ENCODE measurements around the gene BARX1.
A peak's percentile ranks its signal among the peaks of the same experiment; 100 is the strongest.
"Not testable (repeated sequence)": the region's sequence is repeated elsewhere in the genome, so short reads cannot be mapped to it uniquely, and the experiment has no call there.

The BARX1 gene

GRCh38 chr9:93965830-93966577, 10.8 kb upstream of the BARX1 start:
- no peak for DNase-seq

GRCh38 chr9:93964685-93965084, 9.5 kb upstream of the BARX1 start:
- no peak for DNase-seq

DNA sequence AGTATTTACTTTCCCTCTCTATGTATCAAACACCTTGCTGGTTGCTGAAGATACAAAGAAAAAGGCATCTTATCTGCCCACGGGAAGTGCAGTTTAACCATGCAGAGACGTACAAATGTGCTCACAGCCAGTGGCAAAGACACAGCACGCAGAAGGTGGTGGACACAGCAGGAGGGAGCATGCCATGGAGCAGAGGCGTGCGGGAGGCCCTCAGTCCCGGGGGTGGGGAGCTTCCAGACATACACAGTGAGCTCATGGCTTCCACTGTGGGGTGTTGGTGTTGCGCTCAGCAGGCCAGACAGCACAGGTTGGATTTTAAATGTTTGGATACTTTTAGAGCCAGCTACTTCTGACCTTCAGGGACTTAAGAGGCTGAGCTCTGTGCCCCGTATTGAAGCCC, 8.8 kb upstream of the BARX1 start:
- no peak for DNase-seq

GRCh38 chr9:93963489-93963888, 8.3 kb upstream of the BARX1 start:
- DNase-seq = not testable (repeated sequence)

- peak; percentile 87 for DNase-seq
Measured at GRCh38 chr9:93962561-93963440, 7.6 kb upstream of the BARX1 start.

- DNase-seq = no peak
Measured at GRCh38 chr9:93962017-93962416, 6.9 kb upstream of the BARX1 start.

GRCh38 chr9:93960971-93961841, 6.1 kb upstream of the BARX1 start:
- no peak for DNase-seq

- DNase-seq = peak; percentile 12
Measured at GRCh38 chr9:93960221-93960970, 5.2 kb upstream of the BARX1 start.

GRCh38 chr9:93959739-93960154, 4.6 kb upstream of the BARX1 start:
- DNase-seq = no peak

DNA sequence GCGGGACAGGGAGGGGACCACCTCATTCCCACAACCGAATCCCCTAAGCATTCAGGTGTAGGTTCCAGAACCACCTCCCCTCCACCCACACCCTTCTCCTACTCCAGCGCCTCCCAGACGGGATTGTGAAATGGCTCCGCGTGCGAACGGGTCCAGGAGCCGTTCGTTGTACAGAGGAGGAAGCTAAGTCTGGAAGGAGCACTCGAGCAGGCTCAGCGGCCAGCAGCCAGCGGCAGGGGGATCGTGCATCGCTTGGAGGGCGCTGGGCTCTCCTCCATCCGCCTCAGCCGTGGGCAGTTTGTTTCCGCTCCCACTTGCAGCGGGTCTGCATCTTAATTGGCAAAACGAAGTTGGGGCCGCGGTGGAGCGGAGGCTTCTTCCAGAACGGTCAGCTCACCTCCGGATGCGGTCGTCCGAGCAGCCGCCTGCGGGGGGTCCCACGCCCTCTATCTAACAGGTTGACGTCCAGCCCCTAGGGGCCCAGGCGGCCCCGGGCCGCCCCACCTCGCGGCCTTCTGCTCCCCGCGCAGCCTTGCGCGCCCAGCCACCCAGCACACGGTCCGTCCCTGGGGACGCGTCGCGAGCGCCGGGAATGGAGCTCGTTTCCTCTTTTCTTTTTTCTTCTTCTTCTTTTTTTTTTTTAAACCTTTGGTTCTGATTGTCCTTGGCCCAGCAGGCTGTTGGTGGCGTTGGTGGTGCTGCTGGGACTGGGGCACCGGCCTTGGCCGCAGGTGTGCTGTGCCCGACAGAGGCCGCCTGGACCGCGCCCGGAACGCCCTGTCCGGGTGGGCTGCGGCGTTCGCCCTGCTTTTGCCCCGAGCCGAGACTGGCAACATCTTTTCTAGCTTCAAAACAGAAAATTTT, 3.9 kb upstream of the BARX1 start:
- DNase-seq = no peak

- DNase-seq = no peak
Measured at GRCh38 chr9:93958121-93958818, 3.1 kb upstream of the BARX1 start.

DNA sequence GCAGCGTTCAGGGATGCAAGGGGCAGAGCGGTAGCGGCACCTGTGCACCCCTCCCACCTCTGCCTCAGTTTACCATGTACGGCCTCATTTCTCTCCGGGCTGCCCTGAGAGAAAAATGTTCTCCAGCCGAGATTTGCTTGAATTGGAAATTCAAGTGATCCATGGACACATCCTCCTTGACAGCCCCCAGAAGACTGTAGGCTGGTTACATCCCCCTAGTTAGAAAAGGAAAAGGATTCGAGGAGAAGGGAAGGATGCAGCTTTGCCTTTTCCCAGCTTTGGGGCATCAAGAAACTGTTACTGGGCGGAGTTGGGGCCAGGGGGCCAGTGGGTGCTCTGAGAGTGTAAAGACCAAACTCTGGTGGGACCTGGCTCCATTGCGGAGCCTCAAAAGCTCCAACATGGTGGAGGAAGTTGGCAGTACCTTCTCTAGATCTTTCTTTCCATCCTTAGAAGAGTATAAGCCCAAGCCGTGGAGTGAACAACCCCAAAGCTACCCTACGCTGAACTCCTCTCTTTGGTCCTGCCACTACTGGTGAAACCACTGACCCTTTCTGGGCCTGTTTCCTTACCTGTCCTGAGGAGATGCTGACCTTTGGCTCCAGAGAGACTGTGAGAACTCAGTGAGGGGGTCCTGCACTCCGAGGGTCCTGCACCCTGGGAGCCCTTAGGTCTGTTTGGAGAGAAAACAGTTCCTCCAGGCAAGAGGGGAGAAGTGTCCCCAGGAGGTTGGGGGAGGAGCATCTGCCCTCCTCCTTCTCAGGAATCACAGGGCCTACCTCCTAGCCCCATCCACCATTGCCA, 1.0 kb upstream of the BARX1 start:
- DNase-seq = no peak

DNA sequence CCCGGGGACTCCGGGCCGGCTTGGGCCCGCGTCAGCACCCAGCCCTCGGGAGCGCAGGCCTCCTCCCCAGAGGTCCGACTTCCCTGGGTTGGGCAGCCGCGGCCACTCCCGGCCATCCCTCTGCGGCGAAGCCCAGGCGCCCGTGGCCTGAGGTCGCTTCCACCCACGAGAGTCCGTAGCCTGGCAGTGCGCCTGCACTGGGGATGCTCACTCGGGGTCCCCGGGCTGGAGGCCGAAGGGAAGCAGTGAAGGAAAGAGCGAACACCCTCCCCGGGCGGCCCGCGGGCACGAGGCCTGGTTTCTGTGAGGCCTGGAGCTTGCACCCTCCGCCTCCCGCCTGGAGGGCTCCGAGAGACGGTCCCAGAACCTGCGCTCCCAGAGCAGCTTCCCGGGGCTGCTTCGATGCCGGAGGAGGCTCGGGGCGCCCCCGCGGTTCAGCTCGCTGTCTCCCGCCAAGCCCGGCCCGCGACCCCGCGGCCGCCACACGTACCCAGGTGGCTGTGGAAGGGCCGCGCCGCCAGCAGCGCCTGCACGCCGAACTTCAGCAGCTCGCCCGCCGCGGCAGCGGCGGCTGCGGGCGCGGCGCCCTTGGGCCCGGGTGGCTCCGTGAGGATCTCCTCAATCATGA, 607 bp downstream of the BARX1 start:
- no peak for DNase-seq

DNA sequence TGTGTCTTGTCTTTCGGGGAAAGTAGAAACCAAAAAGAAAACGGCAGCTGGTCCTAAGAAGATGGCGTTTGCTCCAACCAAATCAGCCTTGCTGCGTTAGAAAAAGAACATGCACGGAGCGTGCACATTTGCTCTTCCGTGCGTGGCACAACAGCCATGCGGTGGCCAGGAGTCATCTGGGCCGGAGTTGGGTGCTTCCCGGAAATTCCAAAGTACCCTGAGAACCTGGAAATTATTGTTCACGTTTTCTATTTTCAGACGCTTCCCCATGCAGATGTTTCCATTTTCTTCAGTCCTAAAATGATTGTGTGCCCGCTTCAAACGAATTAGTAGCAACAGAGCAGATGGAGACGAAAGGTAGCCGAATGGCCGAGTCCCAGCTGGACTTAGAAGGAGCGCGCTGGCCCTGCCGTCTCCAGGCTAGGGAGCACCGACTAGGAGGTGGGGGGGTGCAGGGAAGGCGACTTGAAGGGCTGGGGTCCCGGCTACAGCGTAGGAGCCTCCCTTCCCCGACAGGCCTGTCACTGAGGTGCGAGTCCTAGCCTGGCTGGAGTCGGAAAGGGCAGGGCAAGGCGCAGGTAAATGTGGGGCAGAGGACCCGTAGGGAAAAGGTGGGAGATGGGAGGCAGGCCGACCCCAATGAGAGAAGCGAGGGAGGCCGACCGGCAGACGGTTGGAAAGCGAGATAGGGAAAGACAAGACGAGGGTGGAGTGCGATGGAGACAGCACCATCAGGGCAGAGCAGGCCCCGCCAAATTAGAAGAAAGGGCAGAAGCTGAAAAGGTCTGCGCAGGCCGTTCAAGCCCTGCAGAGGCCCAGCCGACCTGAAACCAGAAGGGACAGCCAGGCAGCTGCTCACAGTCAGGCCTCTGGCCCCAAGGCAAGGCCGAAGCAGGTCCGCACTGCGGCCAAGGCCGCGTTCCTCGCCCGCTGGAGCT, 1.4 kb downstream of the BARX1 start:
- DNase-seq = no peak

DNA sequence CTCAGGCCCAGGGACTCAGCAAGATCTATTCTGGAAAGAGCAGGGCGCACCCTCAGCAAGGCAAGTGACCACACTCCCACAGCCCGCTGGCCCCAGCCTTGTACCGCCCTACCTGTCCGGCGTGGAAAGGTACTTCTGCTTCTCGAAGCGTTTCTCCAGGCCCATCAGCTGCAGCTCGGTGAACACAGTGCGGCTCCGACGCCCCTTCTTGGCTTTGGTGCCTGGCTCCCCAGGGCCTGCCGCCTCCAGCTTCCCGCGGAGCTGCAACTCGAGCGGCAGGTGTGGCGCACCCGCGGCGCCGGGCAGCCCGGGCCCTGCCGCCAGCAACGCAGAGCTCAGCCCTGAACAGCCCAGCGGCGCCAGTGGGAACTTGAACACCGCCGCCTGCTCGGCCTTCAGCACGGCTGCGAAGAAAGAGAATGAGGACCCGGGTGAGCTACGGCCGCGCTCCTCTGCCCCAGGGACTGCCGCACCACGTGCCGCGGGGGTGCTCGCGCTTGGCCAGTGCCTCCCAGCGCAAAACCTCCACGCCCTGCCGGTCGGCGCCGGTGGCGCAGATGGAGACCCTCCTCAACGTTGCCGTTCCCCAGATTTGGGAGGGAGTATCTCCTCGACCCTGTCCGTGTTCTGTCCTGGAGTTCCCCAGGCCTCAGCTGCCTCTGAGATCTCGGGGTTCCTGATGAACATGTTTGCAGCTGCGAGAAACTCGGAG, 2.2 kb downstream of the BARX1 start:
- DNase-seq = no peak

- DNase-seq = no peak
Measured at GRCh38 chr9:93952119-93952783, 2.9 kb downstream of the BARX1 start.

DNA sequence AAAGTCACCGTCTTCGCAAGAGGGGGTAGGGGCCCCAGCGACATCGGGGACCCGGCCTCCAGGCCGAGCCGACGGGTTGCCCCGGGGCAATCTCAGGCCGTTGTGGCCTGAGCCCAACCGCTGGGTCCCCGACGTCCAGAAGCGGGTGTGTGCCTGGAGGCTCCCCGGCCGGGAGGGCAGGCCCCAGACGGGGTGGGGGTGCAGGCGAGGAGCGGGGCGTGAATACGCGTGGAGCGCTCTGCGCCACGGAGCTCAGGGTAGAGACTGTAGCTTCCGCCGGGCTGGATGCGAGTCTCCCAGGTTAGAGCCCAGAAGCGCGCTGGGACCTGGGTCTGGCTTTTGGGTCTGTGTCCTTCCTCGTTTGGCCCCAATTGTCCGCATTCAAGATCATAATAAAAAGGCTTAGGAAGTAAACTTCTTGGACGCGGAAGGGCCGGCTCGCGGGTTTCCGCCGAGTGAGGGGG, 3.5 kb downstream of the BARX1 start:
- no peak for DNase-seq
